Vagina (tissue), 2 donors: ENCODE measurements around the gene SLC22A17. TPM values are rescaled to one million over a fixed set of nuclear protein-coding genes. Genes with fewer than 3 reads are reported as not detected.

ENCODE experiments used
- DNase-seq, 2 donors: peaks; one replicate each; pipeline ENCODE4 v3.0.0-alpha.2; 2017; ENCODE audit errors: extremely low spot score in 2 of 2
- H3K27ac ChIP-seq: fragments of 200-600 bp; sonication (generic); one replicate; pipeline ENCODE4 v1.5.1; 2019
- H3K27me3 ChIP-seq: fragments of 200-600 bp; sonication (generic); one replicate; pipeline ENCODE4 v1.5.1; 2019
- H3K36me3 ChIP-seq, 2 donors: fragments of 200-600 bp; sonication (generic); one replicate each; pipeline ENCODE4 v1.5.1; 2017 to 2019
- H3K4me1 ChIP-seq: fragments of 200-600 bp; sonication (generic); one replicate; pipeline ENCODE4 v1.5.1; 2019
- H3K4me3 ChIP-seq, 2 donors: fragments of 200-600 bp; sonication (generic); 1 replicate in 1 of 2; 2 replicates in 1 of 2; pipeline ENCODE4 v1.5.1; 2016 to 2019
- H3K9me3 ChIP-seq: fragments of 200-600 bp; sonication (generic); one replicate; pipeline ENCODE4 v1.5.1; 2019
- POLR2A ChIP-seq, 2 donors: fragments of 450-650 bp; IDR thresholded peaks; one replicate each; pipeline ENCODE4 v1.6.1; 2017; ENCODE audit warnings: antibody characterized with exemption in 2 of 2, mild to moderate bottlenecking in 2 of 2, moderate library complexity in 2 of 2
- POLR2AphosphoS5 ChIP-seq, 2 donors: sonication (generic); formaldehyde crosslinking; IDR thresholded peaks; one replicate each; pipeline ENCODE4 v1.9.0; 2017; ENCODE audit warnings: antibody characterized with exemption in 2 of 2, mild to moderate bottlenecking in 2 of 2, low read depth in 1 of 2; ENCODE audit not compliant: insufficient read depth in 1 of 2
- intact Hi-C: fragments of 100-400 bp; cut with DNase I; formaldehyde crosslinking; loops from one replicate; pipeline ENCODE4 v1.15.1; 2023
- total RNA-seq: library from RNA; depleted of rRNA; stranded (reverse); fragments of >200 nt; gene quantifications from one replicate; pipeline ENCODE4 v1.2.3, GENCODE V29; 2016
- TF ChIP-seq, protein P1 (sequence below), 3 experiments: fragments of 450-650 bp in 2 of 3; fragments of 200-600 bp in 1 of 3; sonication (generic) in 1 of 3; IDR thresholded peaks; one replicate each; pipeline ENCODE4 v1.5.1; 2017 to 2019; ENCODE audit warnings: antibody characterized with exemption in 3 of 3, mild to moderate bottlenecking in 2 of 3, moderate library complexity in 2 of 3

The SLC22A17 gene
- total RNA-seq, 1 donor from 2014 or later: 37.8 TPM

DNA sequence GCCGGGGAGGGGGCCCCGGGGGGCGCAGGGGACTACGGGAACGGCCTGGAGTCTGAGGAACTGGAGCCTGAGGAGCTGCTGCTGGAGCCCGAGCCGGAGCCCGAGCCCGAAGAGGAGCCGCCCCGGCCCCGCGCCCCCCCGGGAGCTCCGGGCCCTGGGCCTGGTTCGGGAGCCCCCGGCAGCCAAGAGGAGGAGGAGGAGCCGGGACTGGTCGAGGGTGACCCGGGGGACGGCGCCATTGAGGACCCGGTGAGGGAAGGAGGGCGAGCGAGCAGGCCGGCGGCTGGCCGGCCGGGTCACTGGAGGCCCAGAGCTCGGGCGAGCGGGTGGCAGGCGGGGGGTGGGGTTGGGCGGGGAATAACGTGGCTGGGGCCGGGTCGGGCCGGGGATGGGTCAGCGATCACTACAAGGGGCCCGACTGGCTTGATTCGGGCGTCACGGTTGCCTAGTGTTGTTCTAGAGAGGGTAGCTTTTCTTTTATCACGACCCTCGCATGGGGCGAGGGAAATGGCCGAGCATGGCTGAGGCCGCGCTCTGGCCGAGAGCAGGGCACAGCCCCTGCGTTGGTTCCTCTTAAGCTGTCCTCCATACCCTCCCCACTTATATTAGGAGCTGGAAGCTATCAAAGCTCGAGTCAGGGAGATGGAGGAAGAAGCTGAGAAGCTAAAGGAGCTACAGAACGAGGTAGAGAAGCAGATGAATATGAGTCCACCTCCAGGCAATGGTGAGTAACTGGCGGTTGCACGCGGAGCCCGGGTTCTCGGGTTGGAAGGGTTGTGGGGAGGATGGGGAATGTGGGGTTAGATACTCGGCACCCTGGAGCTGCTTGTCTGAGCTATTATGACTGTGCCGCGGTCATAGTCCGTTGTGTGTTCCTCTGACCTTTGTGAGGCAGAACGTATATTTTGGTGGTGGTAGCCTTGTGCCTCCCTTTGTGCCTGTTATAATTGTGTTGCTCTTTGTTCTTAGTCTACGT lies 30.8 kb downstream of the SLC22A17 start:
- intact Hi-C loops: loop anchor here (5.0 to 10.0 kb wide), 3 partner anchors 57 to 240 kb away; partner anchors contain the start of gene NGDN
- peaks cover 26% of the 10 kb centered on the region for H3K4me1 ChIP-seq
- peak in 1 of 2 donors; percentile 35 for TF ChIP-seq POLR2AphosphoS5 (IDR thresholded peaks at IDR 0.05; ENCODE audit: insufficient read depth in 1 of 2, low read depth in 1 of 2)
- TF ChIP-seq POLR2A (IDR thresholded peaks at IDR 0.05): no peak
- no peaks in the 10 kb centered on the region for H3K9me3 ChIP-seq
- peaks cover 0 to 29% of the 10 kb centered on the region in 2 donors for H3K36me3 ChIP-seq
- peak overlapping the region; percentile 82 to 99 for H3K4me3 ChIP-seq
- no peaks in the 10 kb centered on the region for H3K27me3 ChIP-seq
- H3K27ac ChIP-seq: peak overlapping the region; percentile 97
- DNase-seq: no peak

DNA sequence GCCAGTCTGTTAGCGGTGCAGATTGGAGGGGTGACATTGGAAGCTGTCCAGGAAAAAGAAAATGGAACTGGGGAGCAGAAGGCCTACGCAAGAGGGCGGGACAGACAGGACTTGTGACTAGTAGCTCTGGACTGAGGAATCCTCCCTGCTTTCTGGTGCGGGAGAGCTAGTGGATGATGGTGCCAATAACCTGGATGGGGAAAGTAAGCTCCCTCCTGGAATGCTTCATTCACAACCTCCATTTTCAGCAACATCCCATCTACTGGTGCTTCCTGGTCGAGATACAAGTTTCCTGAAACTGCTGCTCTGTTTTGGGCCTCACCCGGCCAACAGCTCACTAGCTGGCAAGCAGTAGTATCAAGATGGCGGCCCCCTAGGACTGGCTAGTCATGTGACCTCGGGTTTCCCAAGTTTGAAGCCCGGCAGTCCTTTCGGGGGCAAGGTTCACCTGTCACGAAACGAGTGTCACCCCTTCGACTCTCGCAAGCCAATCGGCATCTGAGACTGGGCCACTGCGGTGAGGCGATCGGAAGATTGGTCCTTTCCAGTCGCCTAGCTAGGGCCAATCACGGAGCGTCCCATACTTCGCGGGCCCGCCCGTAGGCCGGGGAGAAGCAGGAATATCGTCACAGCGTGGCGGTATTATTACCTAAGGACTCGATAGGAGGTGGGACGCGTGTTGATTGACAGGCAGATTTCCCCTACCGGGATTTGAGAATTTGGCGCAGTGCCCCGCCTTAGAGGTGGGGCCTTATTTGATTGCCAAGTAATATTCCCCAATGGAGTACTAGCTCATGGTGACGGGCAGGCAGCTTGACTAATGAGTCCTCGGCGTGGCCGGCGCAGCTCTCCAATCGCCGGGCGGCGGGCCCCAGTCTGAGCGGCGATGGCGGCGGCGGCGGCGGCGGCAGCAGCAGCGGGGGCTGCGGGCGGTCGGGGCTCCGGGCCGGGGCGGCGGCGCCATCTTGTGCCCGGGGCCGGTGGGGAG lies 31.8 kb downstream of the SLC22A17 start, which contains the start of gene PABPN1:
Gene PABPN1, plus strand, starts transcription at position 874 of the 988 bp plus-strand sequence. Its CDS starts 13 bp downstream, at position 887.
- TF ChIP-seq, protein P1, sequence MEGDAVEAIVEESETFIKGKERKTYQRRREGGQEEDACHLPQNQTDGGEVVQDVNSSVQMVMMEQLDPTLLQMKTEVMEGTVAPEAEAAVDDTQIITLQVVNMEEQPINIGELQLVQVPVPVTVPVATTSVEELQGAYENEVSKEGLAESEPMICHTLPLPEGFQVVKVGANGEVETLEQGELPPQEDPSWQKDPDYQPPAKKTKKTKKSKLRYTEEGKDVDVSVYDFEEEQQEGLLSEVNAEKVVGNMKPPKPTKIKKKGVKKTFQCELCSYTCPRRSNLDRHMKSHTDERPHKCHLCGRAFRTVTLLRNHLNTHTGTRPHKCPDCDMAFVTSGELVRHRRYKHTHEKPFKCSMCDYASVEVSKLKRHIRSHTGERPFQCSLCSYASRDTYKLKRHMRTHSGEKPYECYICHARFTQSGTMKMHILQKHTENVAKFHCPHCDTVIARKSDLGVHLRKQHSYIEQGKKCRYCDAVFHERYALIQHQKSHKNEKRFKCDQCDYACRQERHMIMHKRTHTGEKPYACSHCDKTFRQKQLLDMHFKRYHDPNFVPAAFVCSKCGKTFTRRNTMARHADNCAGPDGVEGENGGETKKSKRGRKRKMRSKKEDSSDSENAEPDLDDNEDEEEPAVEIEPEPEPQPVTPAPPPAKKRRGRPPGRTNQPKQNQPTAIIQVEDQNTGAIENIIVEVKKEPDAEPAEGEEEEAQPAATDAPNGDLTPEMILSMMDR (IDR thresholded peaks at IDR 0.05): no peak
- TF ChIP-seq POLR2AphosphoS5 (IDR thresholded peaks at IDR 0.05; ENCODE audit: insufficient read depth in 1 of 2, low read depth in 1 of 2) (peak; percentile 95), POLR2A (IDR thresholded peaks at IDR 0.05) (peak in 1 of 2 donors; percentile 81)
- intact Hi-C loops: loop anchor here (5.0 to 10.0 kb wide), 3 partner anchors 56 to 241 kb away; partner anchors contain the start of gene NGDN
- DNase-seq: peak; percentile 100
- H3K4me1 ChIP-seq: peaks cover 26% of the 10 kb centered on the region
- H3K27me3 ChIP-seq: no peaks in the 10 kb centered on the region
- H3K27ac ChIP-seq: peak within 1 kb of the TSS; percentile 97
- H3K36me3 ChIP-seq: peaks cover 0 to 29% of the 10 kb centered on the region in 2 donors
- peak within 1 kb of the TSS; percentile 82 to 99 for H3K4me3 ChIP-seq
- no peaks in the 10 kb centered on the region for H3K9me3 ChIP-seq

DNA sequence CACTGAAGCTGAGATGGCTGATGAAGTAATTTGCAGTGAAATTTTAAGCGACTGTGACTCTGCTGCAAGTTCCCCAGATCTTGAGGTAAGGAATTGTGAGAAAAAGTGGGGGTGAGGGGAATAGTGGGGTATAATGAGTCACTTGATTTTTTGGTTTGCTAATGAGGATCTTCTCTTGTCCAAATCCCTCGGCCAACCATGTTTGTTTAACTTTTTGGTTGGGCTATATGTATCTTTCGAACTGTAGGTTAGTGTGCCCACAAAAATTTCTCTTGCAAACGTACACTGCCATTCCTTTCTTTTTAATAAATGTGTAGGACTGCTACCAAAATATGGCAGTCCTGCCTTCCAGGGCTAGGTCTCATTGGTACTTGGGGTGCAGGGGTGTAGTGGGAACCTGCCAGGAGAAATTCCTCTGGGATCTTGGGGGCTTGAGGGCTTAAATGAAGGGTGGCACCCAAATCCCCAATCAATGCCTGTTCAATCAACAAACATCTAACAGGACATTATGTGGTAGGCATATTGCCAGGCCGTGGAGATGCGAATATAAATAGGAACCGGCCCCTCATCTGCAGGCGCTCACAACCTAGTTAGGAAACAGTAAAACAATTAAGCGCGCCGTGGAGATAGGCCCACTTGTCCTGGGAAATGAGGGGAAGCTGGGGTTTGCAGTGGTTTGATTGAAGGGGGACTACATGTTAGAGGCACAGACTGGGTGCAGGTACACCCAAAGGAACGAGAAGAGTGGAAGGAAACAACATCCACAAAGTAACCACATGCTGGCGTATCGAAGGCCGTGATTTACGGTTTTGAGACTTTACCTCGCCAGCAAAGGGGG lies 32.7 kb downstream of the SLC22A17 start:
- Histone ChIP-seq H3K4me1 (peaks cover 26% of the 10 kb centered on the region), H3K36me3 (peaks cover 0 to 25% of the 10 kb centered on the region in 2 donors), H3K27me3 (no peaks in the 10 kb centered on the region), H3K27ac (peak overlapping the region; percentile 97), H3K4me3 (peak overlapping the region; percentile 39 to 82), H3K9me3 (no peaks in the 10 kb centered on the region)
- no peak for DNase-seq
- TF ChIP-seq POLR2AphosphoS5 (IDR thresholded peaks at IDR 0.05; ENCODE audit: insufficient read depth in 1 of 2, low read depth in 1 of 2): no peak
- TF ChIP-seq POLR2A (IDR thresholded peaks at IDR 0.05): no peak
- TF ChIP-seq, protein P1 (IDR thresholded peaks at IDR 0.05): no peak
- intact Hi-C loops: loop anchor here (5.0 to 10.0 kb wide), 3 partner anchors 55 to 242 kb away; partner anchors contain the start of gene NGDN

DNA sequence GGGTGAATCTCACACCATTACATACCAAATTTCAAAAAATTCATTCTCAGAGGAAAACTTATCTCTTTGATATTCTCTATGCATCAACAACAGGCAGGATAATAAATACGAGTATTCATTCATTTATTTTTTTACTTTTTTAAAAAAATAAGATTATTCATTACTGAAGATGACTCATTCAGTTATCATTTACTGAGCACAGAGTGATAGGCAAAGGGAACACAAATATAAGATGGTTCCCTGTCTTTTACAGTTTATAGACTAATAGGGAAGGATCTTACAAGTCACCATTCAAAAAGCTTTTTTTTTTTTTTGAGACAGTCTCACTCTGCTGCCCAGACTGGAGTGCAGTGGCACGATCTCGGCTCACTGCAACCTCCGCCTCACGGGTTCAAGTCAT lies 36.4 kb downstream of the SLC22A17 start:
- peaks cover 9% of the 10 kb centered on the region for H3K4me1 ChIP-seq
- H3K36me3 ChIP-seq: no peaks in the 10 kb centered on the region
- no peak overlapping the region for H3K4me3 ChIP-seq
- H3K27ac ChIP-seq: no peak overlapping the region
- H3K9me3 ChIP-seq: no peaks in the 10 kb centered on the region
- no peak for DNase-seq
- TF ChIP-seq, protein P1 (IDR thresholded peaks at IDR 0.05): no peak
- TF ChIP-seq POLR2AphosphoS5 (IDR thresholded peaks at IDR 0.05; ENCODE audit: insufficient read depth in 1 of 2, low read depth in 1 of 2) (no peak), POLR2A (IDR thresholded peaks at IDR 0.05) (no peak)
- intact Hi-C loops: no loop called here
- no peaks in the 10 kb centered on the region for H3K27me3 ChIP-seq
